GM12891 (cell line): ENCODE measurements around the gene ZNF280A.

ENCODE experiments used
- PAX5 ChIP-seq: IDR thresholded peaks from 2 replicates; pipeline ENCODE4 v1.6.1; 2011; ENCODE audit warnings: low read length, moderate library complexity, mild to moderate bottlenecking; ENCODE audit not compliant: insufficient read depth, severe bottlenecking
- POLR2A ChIP-seq: IDR thresholded peaks from 2 replicates; pipeline ENCODE4 v1.6.1; 2011; ENCODE audit warnings: low read depth, low read length, control low read depth
- POLR2AphosphoS5 ChIP-seq: IDR thresholded peaks from 2 replicates; pipeline ENCODE4 v1.6.1; 2011; ENCODE audit warnings: low read depth, low read length, control low read depth
- SPI1 ChIP-seq: IDR thresholded peaks from 2 replicates; pipeline ENCODE4 v1.6.1; 2011; ENCODE audit warnings: low read depth, low read length, control low read depth
- TAF1 ChIP-seq: IDR thresholded peaks from 2 replicates; pipeline ENCODE4 v1.6.1; 2011; ENCODE audit warnings: low read depth, low read length, control low read depth

DNA sequence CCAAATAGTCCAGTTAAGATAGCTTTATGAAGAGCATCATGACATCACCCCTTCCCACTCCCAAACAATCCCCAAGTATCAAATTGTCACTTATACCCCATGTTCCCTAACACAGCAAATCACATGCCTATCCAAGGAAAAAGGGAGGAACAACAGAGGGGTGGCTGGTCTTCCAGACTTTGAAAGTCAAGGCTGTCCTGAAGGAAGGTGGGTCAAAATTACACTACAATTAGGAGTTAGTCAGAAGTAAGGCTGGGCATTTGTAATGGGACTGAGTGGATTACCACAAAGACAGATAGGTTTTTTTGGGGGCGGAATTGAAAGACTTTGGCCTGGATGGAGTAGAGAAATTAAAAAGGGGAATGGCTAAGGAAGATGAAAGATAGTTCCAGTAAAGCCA, 33.1 kb upstream of the ZNF280A start:
- TF ChIP-seq POLR2A (no peak), POLR2AphosphoS5 (no peak), SPI1 (no peak), PAX5 (no peak), TAF1 (no peak)
